Gastroesophageal sphincter (tissue), 3 donors: ENCODE data around the gene FNTB.

Experiments used
- CTCF ChIP-seq, 4 experiments: fragments of 200-600 bp in 2 of 4; fragments of 450-650 bp in 2 of 4; sonication (generic) in 1 of 4; IDR thresholded peaks; one replicate each; pipeline ENCODE4 v1.5.1; 2017 to 2019; ENCODE audit warnings: antibody characterized with exemption in 4 of 4, mild to moderate bottlenecking in 2 of 4, moderate library complexity in 2 of 4
- POLR2A ChIP-seq, 2 donors: fragments of 450-650 bp; IDR thresholded peaks; one replicate each; pipeline ENCODE4 v1.6.1; 2017; ENCODE audit warnings: antibody characterized with exemption in 2 of 2, mild to moderate bottlenecking in 2 of 2, moderate library complexity in 1 of 2
- POLR2AphosphoS5 ChIP-seq: sonication (generic); formaldehyde crosslinking; IDR thresholded peaks from one replicate; pipeline ENCODE4 v1.6.1; 2017; ENCODE audit warnings: antibody characterized with exemption

GRCh38 chr14:65045709-65046108 is 59.0 kb downstream of the FNTB start:
- TF ChIP-seq POLR2A (IDR thresholded peaks at IDR 0.05) (no peak), CTCF (IDR thresholded peaks at IDR 0.05) (no peak), POLR2AphosphoS5 (no peak)
